ENCODE data around the gene TRIP12.

TRIP12 gene

DNA sequence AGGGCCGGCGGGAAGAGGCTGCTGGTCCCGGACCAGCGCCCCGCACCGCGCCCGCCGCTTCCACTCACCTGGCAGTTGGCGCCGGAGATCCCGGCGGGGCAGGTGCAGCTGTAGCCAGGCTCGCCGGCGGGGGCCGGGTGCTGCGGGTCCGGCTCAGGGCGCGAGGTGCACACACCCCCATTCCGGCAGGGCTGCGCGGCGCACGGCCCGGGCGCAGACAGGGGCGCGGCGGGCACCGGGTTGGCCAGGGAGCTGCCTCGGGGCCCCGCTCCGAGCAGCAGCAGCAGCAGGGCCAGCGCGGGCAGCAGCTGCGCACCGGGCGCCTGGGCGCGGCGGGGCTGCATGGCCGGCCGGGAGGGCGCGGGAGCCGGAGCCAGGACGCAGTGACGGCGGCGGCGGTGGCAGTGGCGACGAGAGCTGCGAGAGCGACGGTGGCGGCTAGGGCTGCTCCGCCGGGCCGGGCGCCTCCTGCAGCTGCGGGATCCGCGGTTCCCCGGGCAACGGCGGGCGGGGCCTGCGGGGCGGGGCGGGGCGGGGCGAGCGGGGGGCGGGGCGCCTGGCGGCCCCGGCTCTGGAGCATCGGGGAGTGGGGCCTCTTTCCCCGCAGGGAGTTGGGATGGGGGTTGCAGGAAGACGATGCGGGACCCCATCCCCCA is 207.6 kb downstream of the TRIP12 start, which contains the start of gene DNER:
Gene DNER (minus strand): TSS at position 476 of the 656 bp plus-strand sequence. CDS start 132 bp downstream, at position 344.
- DNase-seq, result no peak
